ENCODE measurements around the gene TMEM14A. TPM values are rescaled to one million over a fixed set of nuclear protein-coding genes. Genes with fewer than 3 reads are reported as not detected.
"Not testable (repeated sequence)": the region's sequence is repeated elsewhere in the genome, so short reads cannot be mapped to it uniquely, and the experiment has no call there.

The TMEM14A gene, protein sequence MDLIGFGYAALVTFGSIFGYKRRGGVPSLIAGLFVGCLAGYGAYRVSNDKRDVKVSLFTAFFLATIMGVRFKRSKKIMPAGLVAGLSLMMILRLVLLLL
- 21.4 TPM for total RNA-seq

DNA sequence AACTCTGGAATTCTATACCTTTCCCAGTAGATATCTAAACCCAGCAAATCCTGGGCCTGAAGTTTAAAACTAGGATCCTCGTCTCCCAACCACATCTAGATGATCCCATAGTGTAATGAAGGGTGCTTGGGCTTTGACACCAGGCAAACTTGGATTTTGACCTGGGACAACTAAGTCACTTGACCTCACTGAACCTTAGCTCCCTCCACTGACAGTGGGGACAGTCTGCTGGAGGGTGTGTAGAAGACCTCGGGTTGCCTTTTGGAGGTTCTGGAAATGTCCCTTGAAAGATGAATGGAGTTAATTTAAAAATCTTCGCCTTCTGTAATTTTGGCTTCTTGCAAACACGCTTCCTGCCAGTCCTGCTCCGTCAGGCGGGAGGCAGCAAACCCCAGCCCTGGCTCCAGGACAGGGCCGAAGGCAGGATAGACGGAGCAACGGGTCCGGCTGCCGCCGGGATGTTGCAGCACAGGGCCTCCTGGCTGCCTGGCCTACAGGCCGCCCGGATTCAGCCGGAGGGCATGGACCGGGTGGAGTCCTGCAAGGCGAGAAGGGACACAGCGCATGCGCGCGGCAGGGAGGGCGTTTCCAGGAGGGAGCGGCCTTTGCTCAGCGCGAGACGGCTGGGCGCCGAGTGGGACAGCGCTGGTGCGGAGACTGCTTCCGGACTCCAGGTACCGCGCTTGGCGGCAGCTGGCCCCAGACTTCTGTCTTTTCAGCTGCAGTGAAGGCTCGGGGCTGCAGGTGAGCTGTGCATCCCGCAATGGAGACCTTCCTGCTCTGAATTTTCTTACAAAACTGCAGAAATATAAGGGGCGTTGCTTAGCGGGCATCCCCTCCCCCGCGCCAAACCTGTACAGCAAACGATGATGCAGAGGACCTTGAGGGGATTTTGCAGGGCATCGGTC lies at the start of gene TMEM14A:
TMEM14A (plus strand) TSS at position 612 of the 908 bp plus-strand sequence. CDS start 5,990 bp downstream, outside the sequence.
- DNase-seq (ENCODE audit: low spot score): peak; percentile 96

DNA sequence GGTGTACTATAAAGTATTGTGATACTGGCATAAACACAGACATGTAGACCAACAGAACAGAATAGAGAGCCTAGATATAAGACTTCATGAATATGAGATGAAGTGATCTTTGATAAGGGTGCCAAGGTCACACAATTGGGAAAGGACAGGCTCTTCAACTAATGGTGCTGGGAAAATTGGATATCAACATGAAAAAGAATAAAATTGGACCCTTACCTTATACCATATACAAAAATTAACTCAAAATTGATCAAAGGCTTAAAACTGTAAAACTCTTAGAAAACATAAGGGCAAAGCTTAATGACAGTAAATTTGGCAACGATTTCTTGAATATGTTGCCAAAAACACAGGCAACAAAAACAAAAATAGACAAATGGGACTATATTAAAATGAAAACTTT lies 49.3 kb upstream of the TMEM14A start:
- DNase-seq (ENCODE audit: low spot score): no peak

DNA sequence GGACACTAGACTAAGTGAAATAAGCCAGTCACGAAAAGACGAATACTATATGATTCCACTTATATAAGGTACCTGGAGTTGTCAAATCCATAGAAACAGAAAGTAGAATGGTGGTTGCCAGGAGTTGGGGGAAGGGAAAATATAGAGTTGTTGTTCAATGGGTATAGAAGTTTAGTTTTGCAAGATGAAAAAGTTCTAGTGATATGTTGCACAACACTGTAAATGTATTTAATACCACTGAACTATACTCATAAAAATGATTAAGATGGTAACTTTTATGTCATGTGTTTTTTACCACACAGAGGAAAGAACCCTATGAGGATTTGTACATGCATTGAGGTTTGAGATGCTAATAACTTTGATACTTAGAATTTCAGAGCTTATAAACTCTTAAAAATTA lies 48.1 kb upstream of the TMEM14A start:
- DNase-seq (ENCODE audit: low spot score): no peak

DNA sequence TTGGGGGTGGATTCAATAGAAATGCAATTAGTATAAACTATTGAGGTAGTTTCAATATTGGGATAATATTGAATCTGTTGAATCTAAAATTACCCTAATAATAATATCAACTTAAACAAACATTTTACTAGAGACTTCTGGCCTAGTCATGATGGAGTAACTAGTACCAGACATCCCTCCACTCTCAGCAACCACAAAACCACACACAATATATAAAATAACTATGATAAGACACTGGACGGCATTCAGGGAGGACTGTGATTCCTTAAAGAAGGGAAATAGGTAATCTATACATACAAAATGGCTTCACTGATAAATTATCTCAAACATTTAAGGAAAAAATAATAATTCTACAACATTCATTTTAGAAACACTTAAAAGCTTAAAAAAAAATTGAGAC lies 38.9 kb upstream of the TMEM14A start:
- DNase-seq (ENCODE audit: low spot score): no peak

DNA sequence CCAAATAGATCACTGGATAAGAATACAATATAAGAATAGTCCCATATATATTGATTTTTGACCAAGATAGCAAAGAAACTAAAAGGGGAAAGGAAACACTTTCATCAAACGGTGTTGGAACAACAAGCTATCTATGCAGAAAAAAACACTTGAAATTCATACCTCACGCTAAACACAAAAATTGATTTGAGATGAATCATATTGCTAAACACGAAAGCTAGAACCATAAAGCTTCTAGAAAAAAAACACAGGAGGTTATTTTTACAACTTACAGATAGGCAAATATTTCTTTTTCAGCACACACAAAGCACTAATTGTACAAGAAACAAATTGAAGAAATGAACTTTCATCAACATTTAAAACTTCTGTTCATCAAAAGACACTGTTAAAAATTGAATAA lies 36.7 kb upstream of the TMEM14A start:
- no peak for DNase-seq (ENCODE audit: low spot score)

DNA sequence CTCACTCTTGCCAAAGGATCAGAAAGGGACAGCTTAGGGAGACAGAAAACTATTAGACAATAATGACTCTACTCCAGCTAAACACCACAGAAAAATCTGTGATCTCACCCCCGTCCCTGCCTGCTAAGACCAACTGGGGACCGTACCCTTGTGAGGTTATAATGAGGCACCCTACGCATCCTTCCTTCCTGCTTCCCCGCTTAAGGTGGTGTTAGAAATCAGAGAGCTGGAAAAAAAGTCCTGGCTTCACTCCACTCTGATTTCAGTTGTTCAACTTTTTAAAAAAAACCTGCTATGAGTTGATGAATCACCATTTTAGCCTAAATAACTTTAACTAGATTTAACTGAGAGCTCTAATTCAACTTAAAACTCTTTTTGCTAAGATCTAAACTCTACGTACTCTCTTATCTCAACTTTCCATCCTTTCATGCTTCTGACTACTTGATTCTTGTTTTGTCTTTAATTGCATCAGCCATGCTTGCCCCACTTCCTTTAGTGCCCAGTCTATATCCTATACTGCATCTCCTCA lies 35.8 kb upstream of the TMEM14A start:
- DNase-seq (ENCODE audit: low spot score): no peak

DNA sequence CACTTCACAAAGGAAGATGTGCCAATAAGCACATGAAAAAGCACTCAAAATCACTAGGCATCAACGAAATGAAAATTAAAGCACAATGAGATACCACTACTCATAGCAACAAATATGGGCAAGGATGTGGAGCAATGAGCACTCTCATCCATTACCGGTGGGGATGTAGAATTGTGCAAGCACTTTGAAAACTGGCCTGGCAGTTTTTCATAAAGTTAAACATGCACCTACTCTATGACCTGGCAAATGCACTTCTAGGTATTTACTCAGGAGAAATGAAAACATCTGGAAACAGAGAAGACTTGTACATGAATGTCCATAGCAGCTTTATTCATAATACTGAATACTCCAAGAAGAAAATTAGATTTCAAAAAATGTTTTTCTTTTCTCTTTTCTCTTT lies 34.1 kb upstream of the TMEM14A start:
- no peak for DNase-seq (ENCODE audit: low spot score)

DNA sequence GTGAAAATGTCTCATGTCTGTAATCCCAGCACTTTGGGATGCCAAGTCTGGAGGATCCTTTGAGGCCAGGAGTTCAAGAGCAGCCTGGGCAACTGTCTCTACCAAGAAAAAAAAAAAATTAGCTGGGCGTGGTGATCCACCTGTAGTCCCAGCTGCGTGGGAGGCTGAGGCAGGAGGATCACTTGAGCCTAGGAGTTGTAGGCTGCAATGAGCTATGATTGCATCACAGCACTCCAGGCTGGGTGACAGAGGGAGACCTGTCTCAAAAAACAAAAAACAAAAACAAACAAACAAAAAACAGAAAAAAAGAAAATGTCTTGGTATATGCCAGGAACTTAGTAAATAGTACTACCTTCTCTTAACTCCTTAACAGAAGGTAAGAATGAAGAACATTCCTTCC lies 31.4 kb upstream of the TMEM14A start:
- DNase-seq (ENCODE audit: low spot score): no peak

DNA sequence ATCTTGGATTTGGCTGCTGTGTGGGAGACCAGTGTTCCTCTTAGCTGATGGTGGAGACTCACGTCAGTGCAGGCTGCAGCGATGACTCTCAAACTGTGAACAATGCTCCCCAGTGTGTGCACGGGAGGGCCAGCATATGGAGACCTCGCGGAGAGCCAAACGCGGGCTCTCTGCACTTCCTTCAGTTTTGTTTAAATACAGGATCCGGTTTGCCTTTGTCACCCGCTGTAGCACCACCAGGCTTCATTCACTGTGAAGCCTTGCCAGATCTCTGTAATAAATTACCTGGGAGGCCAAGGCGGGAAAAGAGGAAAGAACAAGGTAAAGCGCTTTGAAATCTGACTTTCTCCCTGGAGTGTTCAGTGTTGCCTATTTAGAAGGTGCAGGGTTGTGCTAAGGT lies 30.7 kb upstream of the TMEM14A start:
- no peak for DNase-seq (ENCODE audit: low spot score)

DNA sequence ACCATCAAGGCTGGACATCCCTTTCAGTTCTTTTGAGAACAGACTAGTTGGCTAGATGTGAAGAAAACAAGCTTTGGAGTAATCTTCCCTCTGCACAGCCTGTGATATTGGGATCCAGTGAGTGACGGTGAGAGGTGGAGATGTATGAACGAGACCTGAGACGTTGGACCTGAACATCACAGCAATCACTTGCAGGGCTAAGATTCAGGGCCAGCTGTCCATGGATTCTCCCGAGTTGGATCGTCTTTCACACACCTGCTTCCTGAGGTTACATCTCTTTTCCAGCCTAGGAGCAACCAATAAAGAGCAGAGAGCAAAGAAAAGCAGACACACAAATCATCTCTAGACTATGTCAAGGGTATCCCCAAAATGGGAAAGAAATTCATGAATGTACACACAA lies 30.0 kb upstream of the TMEM14A start:
- DNase-seq (ENCODE audit: low spot score): no peak

DNA sequence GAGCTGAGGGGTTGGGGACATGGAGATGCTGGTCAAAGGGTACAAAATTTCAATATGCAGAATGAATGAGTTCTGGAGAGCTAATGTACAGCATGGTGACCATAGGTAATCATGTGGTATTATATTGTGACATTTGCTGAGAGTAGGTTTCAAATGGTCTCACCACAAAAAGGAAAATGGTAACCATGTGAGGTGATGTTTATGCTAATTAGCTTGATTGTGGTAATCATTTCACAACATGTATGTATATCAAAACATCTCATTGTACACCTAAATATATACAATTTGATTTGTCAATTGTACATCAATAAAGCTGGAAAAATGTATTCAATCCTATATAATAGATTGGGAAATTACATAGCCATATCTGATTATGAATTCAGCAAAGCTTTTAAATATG lies 29.5 kb upstream of the TMEM14A start:
- no peak for DNase-seq (ENCODE audit: low spot score)

DNA sequence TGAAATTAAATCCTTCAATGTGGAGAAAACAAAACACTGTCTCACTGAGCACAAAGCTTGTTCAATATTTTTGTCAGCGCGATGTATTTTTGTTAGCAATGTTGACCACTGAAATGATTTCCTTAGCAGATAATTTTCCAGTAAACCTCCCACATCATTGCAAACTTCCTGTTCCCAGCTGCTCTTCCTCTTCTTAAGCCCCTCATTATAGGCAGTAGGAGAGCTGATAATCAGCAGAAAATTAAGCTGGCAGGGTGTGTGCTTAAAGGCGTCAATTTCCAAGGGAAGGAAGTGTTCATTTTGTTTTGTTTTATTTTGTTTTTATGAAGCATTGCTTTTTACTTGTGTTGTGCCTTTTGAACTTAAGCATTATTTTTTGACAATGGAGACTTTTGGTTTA lies 29.1 kb upstream of the TMEM14A start:
- no peak for DNase-seq (ENCODE audit: low spot score)

DNA sequence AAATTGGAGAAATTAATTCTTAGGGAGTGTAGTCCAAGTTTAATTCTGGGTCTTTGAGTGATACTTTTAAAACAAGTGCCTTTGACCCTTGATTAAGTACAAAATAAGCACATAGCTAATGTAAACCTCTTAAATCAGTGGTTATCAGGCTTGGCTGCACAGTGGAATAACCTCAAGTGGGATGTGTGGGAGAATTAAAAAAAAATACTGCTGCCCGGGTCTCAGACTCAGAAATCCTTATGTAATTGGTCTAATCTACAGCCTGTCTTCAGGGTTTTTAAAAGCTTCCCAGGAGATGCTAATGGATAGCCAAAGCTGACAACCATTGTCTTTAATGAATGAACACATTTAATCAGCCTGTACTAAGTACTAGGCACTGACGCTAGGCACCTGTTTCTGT lies 28.5 kb upstream of the TMEM14A start:
- no peak for DNase-seq (ENCODE audit: low spot score)

DNA sequence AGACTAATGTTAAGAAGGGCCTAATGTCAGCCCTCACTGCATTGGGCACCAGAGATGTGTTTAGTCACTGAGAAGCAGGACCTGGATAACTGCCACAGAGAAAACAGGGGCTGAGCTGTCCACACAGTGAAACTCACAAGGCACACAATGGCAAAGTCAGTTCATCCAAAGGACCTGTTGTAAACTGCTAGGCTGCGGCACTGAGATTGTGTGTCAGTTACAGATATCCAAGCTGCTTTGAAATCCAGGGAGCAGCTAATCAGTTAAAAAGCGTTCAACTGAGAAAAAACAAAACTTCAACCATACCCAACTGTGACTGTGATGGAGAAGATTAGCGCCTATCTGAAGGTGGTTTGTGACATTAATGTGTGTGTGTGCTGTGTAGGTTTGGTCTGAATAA lies 27.8 kb upstream of the TMEM14A start:
- no peak for DNase-seq (ENCODE audit: low spot score)

DNA sequence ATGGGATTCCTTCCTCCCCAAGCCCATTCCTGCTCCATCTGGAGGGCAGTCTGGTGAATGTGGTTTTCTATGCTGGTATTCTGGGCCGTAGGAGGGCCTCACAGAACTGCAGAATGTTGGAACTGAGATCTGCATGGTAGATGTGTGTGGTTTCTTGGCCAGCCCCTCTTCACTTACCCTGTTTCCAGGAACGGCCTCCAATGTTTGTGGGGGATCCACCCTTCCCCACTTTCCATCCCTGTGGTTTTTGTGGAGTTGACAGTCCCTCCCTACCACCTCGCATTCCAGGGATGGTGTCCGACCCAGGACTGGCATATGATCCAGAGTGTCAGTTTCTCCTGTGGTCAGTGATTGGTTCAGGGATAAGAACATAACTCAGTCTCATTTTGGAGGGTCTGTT lies 26.7 kb upstream of the TMEM14A start:
- DNase-seq (ENCODE audit: low spot score): no peak

DNA sequence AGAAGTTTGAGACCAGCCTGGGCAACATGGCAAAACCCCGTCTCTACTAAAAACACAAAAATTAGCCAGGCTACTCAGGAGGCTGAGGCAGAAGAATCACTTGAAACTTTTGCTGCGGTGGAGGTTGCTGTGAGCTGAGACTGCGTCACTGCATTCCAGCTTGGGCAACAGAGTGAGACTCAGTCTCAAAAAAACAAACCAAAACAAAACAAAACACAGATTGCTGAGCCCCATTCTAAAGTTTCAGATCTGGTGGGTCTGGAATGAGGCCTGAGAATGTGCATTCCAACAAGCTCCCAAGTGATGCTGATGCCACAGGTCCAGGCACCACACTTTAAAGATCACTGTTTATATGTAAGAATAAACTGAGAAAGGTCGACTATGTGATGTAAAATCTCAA lies 24.9 kb upstream of the TMEM14A start:
- DNase-seq (ENCODE audit: low spot score): no peak

DNA sequence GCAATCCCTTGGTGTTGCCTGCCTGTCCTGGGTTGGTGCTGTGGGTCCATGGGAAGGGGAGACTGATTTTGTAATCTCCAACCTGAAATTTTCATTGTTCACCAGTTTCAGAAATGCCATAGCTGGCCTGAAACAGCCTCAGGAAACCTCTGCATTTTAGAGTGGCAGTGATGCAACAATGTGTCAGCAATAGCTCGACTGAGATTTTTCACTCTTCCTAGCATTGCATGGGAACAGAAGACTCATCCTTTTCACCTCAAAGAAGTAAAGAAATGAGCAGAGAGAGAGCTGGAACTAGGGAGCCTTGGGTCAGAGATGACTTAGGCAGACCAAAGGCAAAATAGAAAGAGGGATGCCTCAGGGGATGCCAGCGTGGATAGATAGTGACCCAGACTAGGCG lies 23.7 kb upstream of the TMEM14A start:
- DNase-seq (ENCODE audit: low spot score): no peak

DNA sequence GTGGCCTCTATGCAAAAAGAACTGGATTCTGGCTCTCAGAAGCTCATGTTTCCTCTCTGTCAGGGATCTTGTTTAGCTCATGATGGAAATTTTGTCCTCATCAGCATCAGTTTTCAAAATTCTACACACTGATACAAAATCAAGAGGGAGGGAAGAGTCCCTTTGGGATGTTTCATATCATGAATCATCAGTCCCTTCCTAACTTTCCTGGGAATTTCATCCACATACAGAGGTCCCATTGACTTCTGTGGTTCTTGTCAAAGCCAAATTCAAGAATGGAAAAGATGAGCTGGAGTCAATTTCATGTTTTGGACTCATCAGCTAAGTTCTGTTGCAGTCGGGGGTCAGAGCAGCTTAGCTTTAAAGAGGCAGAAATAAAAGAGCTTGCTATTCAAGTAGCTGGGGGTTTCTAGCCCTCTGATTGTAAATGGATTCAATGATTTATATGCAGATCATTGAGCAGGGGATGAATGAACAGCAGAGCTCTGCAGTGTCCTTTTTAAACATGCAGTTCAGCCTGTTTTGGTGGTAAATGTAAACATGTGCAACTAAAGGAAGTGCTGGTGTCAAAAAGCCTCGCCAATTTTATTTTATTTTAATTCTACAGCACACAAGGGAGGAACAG lies 21.3 kb upstream of the TMEM14A start:
- DNase-seq (ENCODE audit: low spot score): no peak

DNA sequence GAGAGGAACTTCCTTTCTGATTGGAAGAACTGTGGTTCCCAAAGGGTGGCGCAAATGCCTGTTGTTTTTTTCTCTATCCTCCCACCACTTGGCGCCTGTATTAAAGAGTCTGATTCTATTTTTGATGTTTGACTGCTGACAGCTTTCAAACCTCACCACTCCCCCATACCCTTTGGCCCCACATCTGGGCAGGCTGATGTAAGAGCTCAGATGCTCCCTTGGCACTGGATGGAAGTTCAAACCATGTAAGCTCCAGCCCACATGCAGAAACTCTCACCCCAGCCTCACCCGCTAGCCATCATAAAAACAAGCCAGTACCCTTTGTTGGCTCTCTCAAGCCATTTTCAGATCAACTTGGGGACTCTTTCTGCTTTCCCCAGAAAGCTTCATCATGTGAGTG lies 20.0 kb upstream of the TMEM14A start:
- no peak for DNase-seq (ENCODE audit: low spot score)

DNA sequence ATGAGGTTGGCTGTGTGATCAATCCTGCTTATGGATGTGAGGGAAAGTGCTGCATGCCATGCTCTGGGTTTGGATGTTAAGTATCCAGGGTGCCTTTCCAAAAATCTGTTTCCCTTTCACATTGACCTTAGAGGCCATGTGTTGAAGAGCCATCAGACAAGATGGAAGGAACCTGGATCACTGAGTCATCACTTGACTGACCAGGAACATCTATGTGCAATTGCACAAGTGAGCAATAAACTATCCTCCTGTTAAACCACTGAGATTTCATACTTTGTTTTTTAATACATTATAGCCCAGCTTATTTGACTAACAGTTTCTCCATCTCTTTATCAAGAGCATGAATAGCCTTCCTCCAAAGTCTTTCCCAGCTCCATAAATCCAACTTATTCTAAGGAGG lies 17.8 kb upstream of the TMEM14A start:
- no peak for DNase-seq (ENCODE audit: low spot score)

DNA sequence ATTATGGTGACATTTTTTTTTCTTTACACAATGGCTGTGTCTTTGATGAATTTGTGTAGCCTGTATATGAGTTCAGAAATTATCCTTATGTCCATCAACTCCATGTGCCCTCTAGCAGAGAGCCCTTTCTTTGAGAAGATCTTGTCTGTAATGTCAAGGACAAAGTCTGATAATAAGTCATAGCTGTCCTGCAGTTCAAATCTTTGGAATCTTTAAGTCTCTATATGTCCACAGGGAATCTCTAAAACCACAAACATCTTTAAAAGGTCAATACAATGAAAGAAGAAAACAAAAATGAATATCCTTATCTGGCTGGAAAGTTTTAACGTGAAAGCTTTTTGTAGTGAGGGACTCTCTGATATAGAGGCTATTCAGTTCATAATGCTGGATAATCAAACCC lies 16.9 kb upstream of the TMEM14A start:
- no peak for DNase-seq (ENCODE audit: low spot score)

DNA sequence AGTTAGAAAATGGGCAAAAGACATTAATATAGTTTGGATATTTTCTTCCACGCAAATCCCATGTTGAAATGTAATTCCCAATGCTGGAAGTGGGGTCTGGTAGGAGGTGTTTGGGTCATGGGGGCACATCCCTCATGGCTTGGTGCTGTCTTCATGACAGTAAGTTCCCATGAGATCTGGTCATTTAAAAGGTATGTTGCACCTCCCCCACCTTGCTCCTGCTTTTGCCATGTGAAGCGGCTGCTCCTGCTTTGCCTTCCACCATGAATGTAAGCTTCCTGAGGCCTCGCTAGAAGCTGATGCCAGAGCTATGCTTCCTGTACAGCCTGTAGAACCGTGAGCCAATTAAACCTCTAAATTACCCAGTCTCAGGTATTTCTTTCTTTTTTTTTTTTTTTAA lies 16.3 kb upstream of the TMEM14A start:
- DNase-seq (ENCODE audit: low spot score): no peak

DNA sequence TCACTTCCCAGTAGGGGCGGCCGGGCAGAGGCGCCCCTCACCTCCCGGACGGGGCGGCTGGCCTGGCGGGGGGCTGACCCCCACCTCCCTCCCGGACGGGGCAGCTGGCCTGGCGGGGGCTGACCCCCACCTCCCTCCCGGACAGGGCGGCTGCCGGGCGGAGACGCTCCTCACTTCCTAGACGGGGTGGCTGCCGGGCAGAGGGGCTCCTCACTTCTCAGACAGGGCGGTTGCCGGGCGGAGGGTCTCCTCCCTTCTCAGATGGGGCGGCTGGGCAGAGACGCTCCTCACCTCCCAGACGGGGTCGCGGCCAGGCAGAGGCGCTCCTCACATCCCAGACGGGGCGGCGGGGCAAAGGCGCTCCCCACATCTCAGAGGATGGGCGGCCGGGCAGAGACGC lies 15.0 kb upstream of the TMEM14A start:
- DNase-seq (ENCODE audit: low spot score): not testable (repeated sequence)

Measured in ureter (tissue), 1 donor.